WTC11 (cell line): ENCODE measurements around the gene IL24. TPM values are rescaled to one million over a fixed set of nuclear protein-coding genes. Genes with fewer than 3 reads are reported as not detected.
"Not testable (repeated sequence)": the region's sequence is repeated elsewhere in the genome, so short reads cannot be mapped to it uniquely, and the experiment has no call there.

Source experiments
- ATAC-seq: fragments of 200-7000 bp; cut with Tn5 transposase; 2 replicates; pipeline ENCODE4 v1.10.0; 2021; ENCODE audit warnings: mild to moderate bottlenecking, moderate library complexity
- CTCF ChIA-PET: fragments of 300-600 bp; sonication (Branson Sonifier 250); formaldehyde crosslinking; loops from one replicate; lab custom pipeline; 2021; ENCODE audit warnings: antibody characterized with exemption; lab: Charles Lee
- POLR2A ChIA-PET: fragments of 350-600 bp; sonication (Branson Sonifier 250); formaldehyde crosslinking; loops from one replicate; lab custom pipeline; 2021; ENCODE audit warnings: antibody characterized with exemption; lab: Charles Lee
- DNase-seq: peaks from one replicate; pipeline ENCODE4 v3.0.0; 2021; ENCODE audit warnings: low spot score
- H3K27ac Mint-ChIP-seq: 2 replicates; pipeline ENCODE4 v1.8.0; 2021; ENCODE audit warnings: mixed read lengths
- H3K27me3 Mint-ChIP-seq: 2 replicates; pipeline ENCODE4 v1.8.0; 2021; ENCODE audit warnings: low read depth, mild to moderate bottlenecking, moderate library complexity, mixed read lengths
- H3K36me3 Mint-ChIP-seq: 2 replicates; pipeline ENCODE4 v1.8.0; 2021; ENCODE audit warnings: mixed read lengths
- H3K4me1 Mint-ChIP-seq: 2 replicates; pipeline ENCODE4 v1.8.0; 2022; ENCODE audit warnings: mixed read lengths
- H3K4me3 Mint-ChIP-seq: 2 replicates; pipeline ENCODE4 v1.8.0; 2021; ENCODE audit warnings: mild to moderate bottlenecking, moderate library complexity, mixed read lengths
- H3K9me3 Mint-ChIP-seq: 2 replicates; pipeline ENCODE4 v1.8.0; 2021; ENCODE audit warnings: mixed read lengths
- AR ChIP-seq: fragments of 250-450 bp; sonication (Bioruptor Pico); IDR thresholded peaks from 2 replicates; pipeline ENCODE4 v1.9.0; 2021; ENCODE audit warnings: mild to moderate bottlenecking
- IRF2 ChIP-seq: sonication (generic); formaldehyde crosslinking; IDR thresholded peaks from 2 replicates; pipeline ENCODE4 v1.8.0; 2022; ENCODE audit warnings: low read depth, missing genetic modification reagents, borderline replicate concordance
- NR1H2 ChIP-seq: sonication (generic); formaldehyde crosslinking; IDR thresholded peaks from 2 replicates; pipeline ENCODE4 v1.9.0; 2021; ENCODE audit warnings: mild to moderate bottlenecking, moderate library complexity, missing genetic modification reagents
- STAT6 ChIP-seq: sonication (generic); formaldehyde crosslinking; conservative IDR thresholded peaks from 2 replicates; pipeline ENCODE4 v1.8.1; 2023; ENCODE audit warnings: mild to moderate bottlenecking, low read depth, missing genetic modification reagents, moderate library complexity
- TEAD4 ChIP-seq: sonication (generic); formaldehyde crosslinking; IDR thresholded peaks from 2 replicates; pipeline ENCODE4 v1.8.0; 2022; ENCODE audit warnings: mild to moderate bottlenecking, missing genetic modification reagents
- USF2 ChIP-seq: sonication (generic); formaldehyde crosslinking; IDR thresholded peaks from 2 replicates; pipeline ENCODE4 v1.8.1; 2023; ENCODE audit warnings: mild to moderate bottlenecking, missing genetic modification reagents, moderate library complexity
- ZNF121 ChIP-seq: sonication (generic); formaldehyde crosslinking; IDR thresholded peaks from 2 replicates; pipeline ENCODE4 v1.8.0; 2023; ENCODE audit warnings: missing genetic modification reagents
- total RNA-seq: library from RNA; stranded (reverse); gene quantifications from 3 replicates; pipeline ENCODE4 v1.2.3, GENCODE V29; 2021
- TF ChIP-seq, protein P1 (sequence below): sonication (generic); formaldehyde crosslinking; IDR thresholded peaks from 2 replicates; pipeline ENCODE4 v1.8.0; 2022; ENCODE audit warnings: mild to moderate bottlenecking, missing genetic modification reagents

Gene IL24
- total RNA-seq, 1 experiment from 2014 or later, result not detected

GRCh38 chr1:206847946-206848345 lies 49.3 kb upstream of the IL24 start (continued):
- TF ChIP-seq STAT6 (CRISPR knock-in tag) (no peak), TEAD4 (no peak), IRF2 (CRISPR knock-in tag) (no peak), ZNF121 (CRISPR knock-in tag) (no peak)
- TF ChIP-seq, protein P1, sequence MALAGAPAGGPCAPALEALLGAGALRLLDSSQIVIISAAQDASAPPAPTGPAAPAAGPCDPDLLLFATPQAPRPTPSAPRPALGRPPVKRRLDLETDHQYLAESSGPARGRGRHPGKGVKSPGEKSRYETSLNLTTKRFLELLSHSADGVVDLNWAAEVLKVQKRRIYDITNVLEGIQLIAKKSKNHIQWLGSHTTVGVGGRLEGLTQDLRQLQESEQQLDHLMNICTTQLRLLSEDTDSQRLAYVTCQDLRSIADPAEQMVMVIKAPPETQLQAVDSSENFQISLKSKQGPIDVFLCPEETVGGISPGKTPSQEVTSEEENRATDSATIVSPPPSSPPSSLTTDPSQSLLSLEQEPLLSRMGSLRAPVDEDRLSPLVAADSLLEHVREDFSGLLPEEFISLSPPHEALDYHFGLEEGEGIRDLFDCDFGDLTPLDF (CRISPR knock-in tag), result no peak
- TF ChIP-seq, all 79 proteins: peak for 0

DNA sequence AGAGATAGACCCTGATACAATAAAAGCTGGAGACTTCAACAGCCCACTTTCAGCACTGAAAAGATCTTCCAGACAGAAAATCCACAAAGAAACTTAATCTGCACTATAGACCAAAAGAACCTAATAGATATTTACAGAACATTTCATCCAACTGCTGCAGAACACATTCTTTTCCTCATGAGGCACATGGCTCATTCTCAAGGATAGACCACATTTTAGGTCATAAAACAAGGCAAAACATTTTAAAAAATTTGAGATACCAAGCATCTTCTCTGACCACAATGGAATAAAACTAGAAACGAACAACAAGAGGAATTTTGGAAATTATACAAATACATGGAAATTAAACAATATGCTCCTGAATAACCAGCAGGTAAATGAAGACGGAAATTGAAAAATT lies 46.8 kb upstream of the IL24 start:
- POLR2A ChIA-PET, result no interaction called here
- ATAC-seq, result no peak
- no peak for TF ChIP-seq USF2 (CRISPR knock-in tag)
- TF ChIP-seq, all 79 proteins: peak for 0
- Mint-ChIP-seq H3K27ac (no peak overlapping the region), H3K27me3 (peaks cover 15% of the 10 kb centered on the region), H3K36me3 (no peaks in the 10 kb centered on the region), H3K4me1 (peaks cover 2% of the 10 kb centered on the region; the same call in 1 of the 2 replicates), H3K4me3 (no peak overlapping the region), H3K9me3 (peaks cover 40% of the 10 kb centered on the region)
- DNase-seq, result no peak
- CTCF ChIA-PET, result no interaction called here

- TF ChIP-seq AR (CRISPR knock-in tag) (no peak), NR1H2 (CRISPR knock-in tag) (no peak)
- TF ChIP-seq, all 79 proteins: peak for 0
- CTCF ChIA-PET, result no interaction called here
Measured at GRCh38 chr1:206851341-206852010, 45.8 kb upstream of the IL24 start.

GRCh38 chr1:206852662-206853061 lies 44.6 kb upstream of the IL24 start:
- H3K36me3 Mint-ChIP-seq, H3K4me3 Mint-ChIP-seq, CTCF ChIA-PET, DNase-seq, ATAC-seq, POLR2A ChIA-PET, H3K27ac Mint-ChIP-seq, H3K4me1 Mint-ChIP-seq: not testable (repeated sequence)
- peaks cover 40% of the 10 kb centered on the region for H3K9me3 Mint-ChIP-seq
- H3K27me3 Mint-ChIP-seq, result peaks cover 15% of the 10 kb centered on the region

More at GRCh38 chr1:206851341-206852010, 45.8 kb upstream of the IL24 start:
- DNase-seq, result no peak
- peaks cover 15% of the 10 kb centered on the region for H3K27me3 Mint-ChIP-seq
- peaks cover 2% of the 10 kb centered on the region; the same call in 1 of the 2 replicates for H3K4me1 Mint-ChIP-seq
- POLR2A ChIA-PET, result no interaction called here
- no peak overlapping the region for H3K4me3 Mint-ChIP-seq
- no peaks in the 10 kb centered on the region for H3K36me3 Mint-ChIP-seq
- peaks cover 40% of the 10 kb centered on the region for H3K9me3 Mint-ChIP-seq
- no peak for ATAC-seq
- no peak overlapping the region for H3K27ac Mint-ChIP-seq

DNA sequence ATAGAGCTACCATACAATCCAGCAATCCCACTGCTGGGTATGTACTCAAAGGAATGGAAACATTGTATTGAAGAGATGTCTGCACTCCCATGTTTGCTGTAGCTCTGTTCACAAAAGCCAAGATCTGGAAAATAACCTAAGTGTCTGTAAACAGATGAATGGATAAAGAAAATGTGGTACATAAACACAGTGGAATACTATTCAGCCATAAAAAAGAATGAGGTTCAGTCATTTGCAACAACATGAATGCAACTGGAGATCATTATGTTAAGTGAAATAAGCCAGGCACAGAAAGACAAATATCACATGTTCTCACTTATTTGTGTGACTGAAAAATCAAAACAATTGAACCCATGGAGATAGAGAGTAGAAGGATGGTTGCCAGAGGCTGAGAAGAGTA lies 43.5 kb upstream of the IL24 start:
- DNase-seq, H3K4me3 Mint-ChIP-seq, H3K4me1 Mint-ChIP-seq, CTCF ChIA-PET, POLR2A ChIA-PET, H3K27ac Mint-ChIP-seq, H3K36me3 Mint-ChIP-seq, ATAC-seq: not testable (repeated sequence)
- Mint-ChIP-seq H3K9me3 (peaks cover 40% of the 10 kb centered on the region), H3K27me3 (peaks cover 15% of the 10 kb centered on the region)
